Ishikawa (cell line): ENCODE measurements around the gene LETM1.

Experiments used
- CEBPB ChIP-seq: IDR thresholded peaks from 2 replicates; pipeline ENCODE4 v1.6.1; 2012
- CREB1 ChIP-seq: IDR thresholded peaks from 2 replicates; pipeline ENCODE4 v1.6.1; 2012; ENCODE audit warnings: low read depth
- EGR1 ChIP-seq: IDR thresholded peaks from 2 replicates; pipeline ENCODE4 v1.6.1; 2012
- EP300 ChIP-seq: IDR thresholded peaks from 2 replicates; pipeline ENCODE4 v1.6.1; 2012; ENCODE audit warnings: borderline replicate concordance
- FOXM1 ChIP-seq: IDR thresholded peaks from 2 replicates; pipeline ENCODE4 v1.6.1; 2012; ENCODE audit warnings: low read depth, borderline replicate concordance
- MAX ChIP-seq: IDR thresholded peaks from 2 replicates; pipeline ENCODE4 v1.6.1; 2012
- NFIC ChIP-seq: IDR thresholded peaks from 2 replicates; pipeline ENCODE4 v1.6.1; 2012
- RAD21 ChIP-seq: IDR thresholded peaks from 2 replicates; pipeline ENCODE4 v1.6.1; 2012; ENCODE audit warnings: low read depth
- REST ChIP-seq: IDR thresholded peaks from 2 replicates; pipeline ENCODE4 v1.6.1; 2012; ENCODE audit warnings: low read depth, mild to moderate bottlenecking
- TAF1 ChIP-seq: IDR thresholded peaks from 2 replicates; pipeline ENCODE4 v1.6.1; 2012; ENCODE audit warnings: low read depth, mild to moderate bottlenecking
- TCF12 ChIP-seq: IDR thresholded peaks from 2 replicates; pipeline ENCODE4 v1.6.1; 2012; ENCODE audit warnings: low read depth
- TEAD4 ChIP-seq: IDR thresholded peaks from 2 replicates; pipeline ENCODE4 v1.6.1; 2012
- YY1 ChIP-seq: IDR thresholded peaks from 2 replicates; pipeline ENCODE4 v1.6.1; 2012; ENCODE audit warnings: low read depth
- ZBTB7A ChIP-seq: IDR thresholded peaks from 2 replicates; pipeline ENCODE4 v1.6.1; 2012; ENCODE audit warnings: low read depth
- TF ChIP-seq, protein P1 (sequence below): IDR thresholded peaks from 2 replicates; pipeline ENCODE4 v1.6.1; 2012

LETM1 gene

GRCh38 chr4:1801286-1801958, 54.5 kb downstream of the LETM1 start:
- TF ChIP-seq YY1 (no peak), MAX (no peak), ZBTB7A (no peak), REST (no peak), EGR1 (no peak), RAD21 (no peak), EP300 (no peak), TEAD4 (no peak)

DNA sequence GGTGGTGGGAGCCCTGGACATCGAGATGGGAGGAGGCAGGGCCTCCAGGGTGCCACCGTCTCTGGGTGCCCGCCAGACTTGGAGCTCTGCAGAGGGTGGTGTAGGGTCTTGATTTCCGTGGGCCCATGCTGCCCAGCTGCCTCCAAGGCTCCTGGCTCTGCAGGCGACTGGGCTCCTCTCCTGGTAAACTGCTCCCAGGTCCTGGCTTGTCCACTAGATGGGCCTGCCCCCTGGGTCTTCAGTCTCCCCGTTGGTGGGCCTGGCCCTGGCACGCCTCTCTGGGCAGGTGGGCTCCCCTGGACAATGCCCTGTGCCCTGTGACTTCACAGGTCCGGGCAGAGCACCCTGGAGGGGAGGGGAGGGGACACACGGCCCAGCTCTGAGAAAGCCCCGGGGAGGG, 55.2 kb downstream of the LETM1 start:
- TF ChIP-seq TCF12, result no peak
- TF ChIP-seq YY1, result no peak
- TF ChIP-seq, protein P1, sequence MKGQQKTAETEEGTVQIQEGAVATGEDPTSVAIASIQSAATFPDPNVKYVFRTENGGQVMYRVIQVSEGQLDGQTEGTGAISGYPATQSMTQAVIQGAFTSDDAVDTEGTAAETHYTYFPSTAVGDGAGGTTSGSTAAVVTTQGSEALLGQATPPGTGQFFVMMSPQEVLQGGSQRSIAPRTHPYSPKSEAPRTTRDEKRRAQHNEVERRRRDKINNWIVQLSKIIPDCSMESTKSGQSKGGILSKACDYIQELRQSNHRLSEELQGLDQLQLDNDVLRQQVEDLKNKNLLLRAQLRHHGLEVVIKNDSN, result no peak
- no peak for TF ChIP-seq CEBPB

GRCh38 chr4:1799387-1800375, 56.3 kb downstream of the LETM1 start:
- TF ChIP-seq TAF1 (no peak), YY1 (no peak), EGR1 (no peak), ZBTB7A (no peak), CREB1 (no peak), EP300 (no peak), REST (no peak), TCF12 (no peak), CEBPB (no peak), TEAD4 (no peak), FOXM1 (no peak), NFIC (no peak)
- TF ChIP-seq, protein P1, result no peak

DNA sequence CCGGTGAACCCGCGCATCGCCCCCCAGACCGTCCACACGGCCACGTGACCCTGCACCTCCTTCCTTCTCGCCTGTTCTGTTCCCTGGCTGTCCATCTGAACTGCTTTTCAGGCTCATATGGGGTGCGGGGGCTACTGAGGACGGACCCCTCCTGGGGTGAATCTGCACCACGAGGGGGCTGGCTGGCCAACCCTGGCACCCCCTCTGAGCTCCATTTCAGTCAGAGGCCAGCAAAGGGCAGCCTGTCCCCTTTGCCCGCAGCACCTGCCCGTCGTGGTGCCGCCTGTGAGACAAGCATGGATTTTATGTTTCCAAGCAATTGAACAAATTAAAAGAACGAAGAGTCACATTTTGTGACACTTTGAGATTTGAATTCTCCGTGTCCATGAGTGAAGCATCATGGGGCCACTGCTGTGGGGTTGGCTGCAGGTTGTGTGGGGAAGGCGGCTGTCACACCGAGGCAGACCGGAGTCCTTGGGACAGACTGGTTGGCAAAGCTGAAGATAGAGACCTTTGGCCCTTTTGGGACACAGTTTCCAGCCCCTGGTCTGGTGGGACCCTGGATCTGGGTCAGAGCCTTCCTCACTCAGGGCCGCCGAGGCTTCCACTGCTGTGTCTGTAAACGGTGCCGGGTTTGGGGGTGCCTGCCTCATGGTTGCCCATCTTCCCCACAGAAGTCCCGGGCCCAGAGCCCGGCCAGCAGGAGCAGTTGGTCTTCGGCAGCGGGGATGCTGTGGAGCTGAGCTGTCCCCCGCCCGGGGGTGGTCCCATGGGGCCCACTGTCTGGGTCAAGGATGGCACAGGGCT, 57.2 kb downstream of the LETM1 start:
- TF ChIP-seq RAD21 (no peak), ZBTB7A (no peak), NFIC (no peak), MAX (no peak), TCF12 (no peak), CEBPB (no peak), CREB1 (no peak), TAF1 (no peak), YY1 (no peak), TEAD4 (no peak), EGR1 (no peak), FOXM1 (no peak), EP300 (no peak), REST (no peak)
- TF ChIP-seq, protein P1, result no peak
